ENCODE results near the gene GRIFIN. TPM values are rescaled to one million over a fixed set of nuclear protein-coding genes. Genes with fewer than 3 reads are reported as not detected.

GRIFIN gene
- polyA plus RNA-seq, 2 of the 4 experiments (the other 2 are of a cell fraction): not detected

DNA sequence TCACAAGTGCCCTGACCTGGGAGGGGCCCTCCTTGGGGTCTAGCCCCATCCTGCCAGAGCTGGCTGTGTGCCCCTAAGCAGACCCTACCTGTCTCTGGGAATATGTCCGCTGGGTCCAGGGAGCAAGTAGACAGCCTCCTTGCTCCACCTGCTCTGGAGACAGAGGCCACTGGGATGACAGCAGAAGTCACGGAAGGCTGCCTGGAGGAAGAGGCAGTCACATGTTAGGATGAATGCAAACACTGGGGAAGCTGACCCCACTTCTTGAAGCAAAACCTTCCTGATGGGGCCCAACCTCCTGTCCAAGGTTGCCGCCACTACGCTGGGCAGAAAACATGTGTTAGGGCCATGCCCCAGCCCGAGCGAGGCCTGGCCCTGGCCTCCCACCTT is 31.7 kb upstream of the GRIFIN start:
- Histone ChIP-seq H3K4me1 (peaks cover 17% of the 10 kb centered on the region), H3K9me3 (no peaks in the 10 kb centered on the region), H3K27ac (no peak overlapping the region), H3K4me2 (no peak overlapping the region), H3K4me3 (no peak overlapping the region)
- ChIA-PET CTCF (no interaction called here), POLR2A (no interaction called here)
- 90% methylated on average over 6 of the region's 6 CpGs for WGBS (ENCODE audit: missing lambda C conversion rate)
- TF ChIP-seq RAD21 (conservative IDR thresholded peaks at IDR 0.05 in 1 of 2, IDR thresholded peaks at IDR 0.05 in 1 of 2) (no peak), ZFP36 (IDR thresholded peaks at IDR 0.05; ENCODE audit: borderline replicate concordance, partially characterized antibody) (peak; percentile 97)
- ATAC-seq: no peak
- no peak for DNase-seq (ENCODE audit: low read depth in 1 of 2, low spot score in 1 of 2)
- no peak for FAIRE-seq

DNA sequence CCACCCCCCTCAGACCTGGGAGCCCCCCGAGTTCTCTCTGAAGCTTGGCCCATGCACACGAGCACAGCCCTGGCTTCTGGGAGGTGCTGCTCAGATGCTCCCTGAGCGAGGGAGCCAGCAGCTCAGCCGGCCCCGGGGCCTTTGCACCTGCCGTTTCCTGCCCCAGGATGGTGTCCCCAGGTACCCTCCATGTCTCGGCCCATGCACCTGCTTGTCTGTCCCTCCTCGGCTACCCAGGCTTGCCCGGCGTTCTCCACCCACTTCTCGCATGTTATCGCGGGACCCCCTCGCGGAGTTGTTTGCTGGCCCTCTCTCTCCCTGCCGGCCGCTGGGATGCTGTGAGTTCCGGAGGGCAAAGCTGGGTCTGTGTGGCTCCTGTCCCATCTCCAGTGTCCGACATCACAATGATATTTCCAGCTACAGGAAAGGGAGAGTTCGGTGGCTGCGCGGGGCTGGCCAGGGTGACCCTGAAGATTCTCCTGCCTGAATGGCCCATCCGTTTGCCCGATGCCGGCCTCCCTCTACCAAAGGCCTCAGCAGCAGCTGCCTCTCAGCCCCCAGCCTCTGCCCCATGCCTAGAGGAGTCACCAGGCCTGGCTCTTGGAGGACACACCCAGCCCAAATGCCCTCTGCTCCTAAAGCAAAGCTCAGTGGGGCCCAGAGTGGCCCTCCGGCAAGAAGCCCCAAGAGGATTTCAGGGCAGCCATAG is 31.2 kb upstream of the GRIFIN start:
- H3K9me3 ChIP-seq: no peaks in the 10 kb centered on the region
- H3K4me2 ChIP-seq: no peak overlapping the region
- ATAC-seq (no peak), FAIRE-seq (no peak), DNase-seq (ENCODE audit: low read depth in 1 of 2, low spot score in 1 of 2) (no peak)
- TF ChIP-seq PHF8 (IDR thresholded peaks at IDR 0.05; ENCODE audit: borderline replicate concordance, low read depth): no peak
- no peak for TF ChIP-seq RFX5 (IDR thresholded peaks at IDR 0.05)
- no peak for TF ChIP-seq CHD4 (IDR thresholded peaks at IDR 0.05; ENCODE audit: borderline replicate concordance)
- TF ChIP-seq CTCF (IDR thresholded peaks at IDR 0.05): no peak
- TF ChIP-seq ZNF302 (CRISPR knock-in tag; IDR thresholded peaks at IDR 0.05): no peak
- no peak for TF ChIP-seq RNF2 (IDR thresholded peaks at IDR 0.05; ENCODE audit: borderline replicate concordance, low read depth)
- no peak for TF ChIP-seq CBX2 (IDR thresholded peaks at IDR 0.05; ENCODE audit: borderline replicate concordance, low read depth)
- TF ChIP-seq ELK1 (IDR thresholded peaks at IDR 0.05; ENCODE audit: low read depth, low read length): no peak
- TF ChIP-seq RARB (CRISPR knock-in tag; IDR thresholded peaks at IDR 0.05): no peak
- no peak for TF ChIP-seq FOXS1 (CRISPR knock-in tag; IDR thresholded peaks at IDR 0.05)
- no peak for TF ChIP-seq SMC3 (IDR thresholded peaks at IDR 0.05)
- TF ChIP-seq EHMT2 (IDR thresholded peaks at IDR 0.05; ENCODE audit: low read depth): no peak
- TF ChIP-seq HMGXB4 (CRISPR knock-in tag; IDR thresholded peaks at IDR 0.05; ENCODE audit: borderline replicate concordance): no peak
- no peak for TF ChIP-seq HDAC2 (IDR thresholded peaks at IDR 0.05)
- TF ChIP-seq, protein P1, sequence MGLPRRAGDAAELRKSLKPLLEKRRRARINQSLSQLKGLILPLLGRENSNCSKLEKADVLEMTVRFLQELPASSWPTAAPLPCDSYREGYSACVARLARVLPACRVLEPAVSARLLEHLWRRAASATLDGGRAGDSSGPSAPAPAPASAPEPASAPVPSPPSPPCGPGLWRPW (IDR thresholded peaks at IDR 0.05): no peak
- no peak for TF ChIP-seq KDM1A (IDR thresholded peaks at IDR 0.05; ENCODE audit: low read depth)
- no peak overlapping the region for H3K4me3 ChIP-seq
- CTCF ChIA-PET: interaction anchor here (0.8 kb wide), 1 partner anchor 17 kb away, joined by 3 read pairs; no protein-coding TSS in a partner anchor
- no peak overlapping the region for H3K27ac ChIP-seq
- H3K4me1 ChIP-seq: peaks cover 17% of the 10 kb centered on the region
- POLR2A ChIA-PET: no interaction called here
- 88% methylated on average over 22 of the region's 26 CpGs for WGBS (ENCODE audit: missing lambda C conversion rate)

Data from A549 (cell line).